IMR-90 (cell line): ENCODE results near the gene PAWR.

Experiments
- ELK1 ChIP-seq: fragments of 150-350 bp; IDR thresholded peaks from 2 replicates; pipeline ENCODE4 v1.6.1; 2016; ENCODE audit warnings: low read depth, mild to moderate bottlenecking, low read length, moderate library complexity, borderline replicate concordance
- FOS ChIP-seq: fragments of 150-350 bp; IDR thresholded peaks from 2 replicates; pipeline ENCODE4 v1.6.1; 2016; ENCODE audit warnings: low read depth, low read length
- MAZ ChIP-seq: IDR thresholded peaks from 2 replicates; pipeline ENCODE4 v1.6.1; 2012; ENCODE audit warnings: low read depth, mild to moderate bottlenecking, low read length, improper control_type of control experiment, moderate library complexity, borderline replicate concordance
- MXI1 ChIP-seq: IDR thresholded peaks from 2 replicates; pipeline ENCODE4 v1.6.1; 2012; ENCODE audit warnings: low read depth, mild to moderate bottlenecking, low read length, moderate library complexity, borderline replicate concordance
- POLR2A ChIP-seq: IDR thresholded peaks from 2 replicates; pipeline ENCODE4 v1.6.1; 2012; ENCODE audit warnings: mild to moderate bottlenecking, low read depth, low read length
- RFX5 ChIP-seq: IDR thresholded peaks from 2 replicates; pipeline ENCODE4 v1.8.0; 2012; ENCODE audit warnings: low read depth, mild to moderate bottlenecking, low read length, moderate library complexity
- SMC3 ChIP-seq: fragments of 150-350 bp; IDR thresholded peaks from 2 replicates; pipeline ENCODE4 v1.6.1; 2016; ENCODE audit warnings: low read depth, mild to moderate bottlenecking, antibody characterized with exemption, low read length, moderate library complexity
- USF2 ChIP-seq: fragments of 150-350 bp; IDR thresholded peaks from 2 replicates; pipeline ENCODE4 v1.6.1; 2017; ENCODE audit warnings: mild to moderate bottlenecking, antibody characterized with exemption, low read length, low read depth
- TF ChIP-seq, protein P1 (sequence below): conservative IDR thresholded peaks from 2 replicates; pipeline ENCODE4 v1.5.1; 2012; ENCODE audit warnings: mild to moderate bottlenecking, low read depth, low read length, improper control_type of control experiment

GRCh38 chr12:79698966-79699365 is 8.2 kb upstream of the PAWR start:
- no peak for TF ChIP-seq ELK1
- no peak for TF ChIP-seq FOS
- no peak for TF ChIP-seq MXI1
- TF ChIP-seq, protein P1, sequence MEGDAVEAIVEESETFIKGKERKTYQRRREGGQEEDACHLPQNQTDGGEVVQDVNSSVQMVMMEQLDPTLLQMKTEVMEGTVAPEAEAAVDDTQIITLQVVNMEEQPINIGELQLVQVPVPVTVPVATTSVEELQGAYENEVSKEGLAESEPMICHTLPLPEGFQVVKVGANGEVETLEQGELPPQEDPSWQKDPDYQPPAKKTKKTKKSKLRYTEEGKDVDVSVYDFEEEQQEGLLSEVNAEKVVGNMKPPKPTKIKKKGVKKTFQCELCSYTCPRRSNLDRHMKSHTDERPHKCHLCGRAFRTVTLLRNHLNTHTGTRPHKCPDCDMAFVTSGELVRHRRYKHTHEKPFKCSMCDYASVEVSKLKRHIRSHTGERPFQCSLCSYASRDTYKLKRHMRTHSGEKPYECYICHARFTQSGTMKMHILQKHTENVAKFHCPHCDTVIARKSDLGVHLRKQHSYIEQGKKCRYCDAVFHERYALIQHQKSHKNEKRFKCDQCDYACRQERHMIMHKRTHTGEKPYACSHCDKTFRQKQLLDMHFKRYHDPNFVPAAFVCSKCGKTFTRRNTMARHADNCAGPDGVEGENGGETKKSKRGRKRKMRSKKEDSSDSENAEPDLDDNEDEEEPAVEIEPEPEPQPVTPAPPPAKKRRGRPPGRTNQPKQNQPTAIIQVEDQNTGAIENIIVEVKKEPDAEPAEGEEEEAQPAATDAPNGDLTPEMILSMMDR: no peak
- no peak for TF ChIP-seq RFX5
- TF ChIP-seq USF2: no peak
- no peak for TF ChIP-seq POLR2A
- no peak for TF ChIP-seq MAZ
- no peak for TF ChIP-seq SMC3
